OCI-LY3 (cell line): ENCODE results near the gene AHCYL2.

Experiments
- H2AFZ ChIP-seq: fragments of 200-600, 300-600 bp; shearing (Covaris generic); 2 replicates; pipeline ENCODE4 v1.6.0; 2014; ENCODE audit warnings: antibody characterized with exemption, low read depth, low read length
- H3K27ac ChIP-seq: fragments of 200-600, 300-600 bp; sonication (generic); 2 replicates; pipeline ENCODE4 v1.5.1; 2014; ENCODE audit warnings: mild to moderate bottlenecking, low read length, moderate library complexity, mixed read lengths
- H3K27me3 ChIP-seq: fragments of 200-600, 300-600 bp; sonication (generic); 2 replicates; pipeline ENCODE4 v1.6.1; 2014; ENCODE audit warnings: low read depth, low read length, mixed read lengths
- H3K36me3 ChIP-seq: fragments of 200-600, 300-600 bp; sonication (generic); replicated peaks from 2 replicates; pipeline ENCODE3; 2014; ENCODE audit warnings: low read depth, low read length, mixed read lengths
- H3K4me1 ChIP-seq: fragments of 300-600, 200-600 bp; sonication (generic); 2 replicates; pipeline ENCODE4 v1.6.1; 2014; ENCODE audit warnings: low read length, mixed read lengths
- H3K4me2 ChIP-seq: fragments of 200-600, 300-600 bp; sonication (generic); 2 replicates; pipeline ENCODE4 v1.6.1; 2014; ENCODE audit warnings: low read length, mixed read lengths
- H3K4me3 ChIP-seq: fragments of 300-600, 200-600 bp; sonication (generic); 2 replicates; pipeline ENCODE4 v1.5.1; 2014; ENCODE audit warnings: antibody characterized with exemption, mild to moderate bottlenecking, low read length, moderate library complexity
- H3K79me2 ChIP-seq: fragments of 300-600, 200-600 bp; shearing (Covaris generic); 2 replicates; pipeline ENCODE4 v1.6.1; 2014; ENCODE audit warnings: mild to moderate bottlenecking, low read length, mixed read lengths
- H3K9ac ChIP-seq: fragments of 300-600, 200-600 bp; shearing (Covaris generic); 2 replicates; pipeline ENCODE4 v1.6.0; 2014; ENCODE audit warnings: mild to moderate bottlenecking, low read length, moderate library complexity
- H3K9me3 ChIP-seq: fragments of 200-600, 300-600 bp; shearing (Covaris generic); 2 replicates; pipeline ENCODE4 v1.6.1; 2014; ENCODE audit warnings: low read length, mixed read lengths; ENCODE audit not compliant: insufficient read depth
- H4K20me1 ChIP-seq: fragments of 200-600, 300-600 bp; sonication (generic); 2 replicates; pipeline ENCODE4 v1.6.1; 2016; ENCODE audit warnings: low read length, mixed read lengths; ENCODE audit not compliant: insufficient read depth
- EZH2phosphoT487 ChIP-seq: fragments of 200-600 bp; shearing (Covaris generic); IDR thresholded peaks from 2 replicates; pipeline ENCODE4 v1.6.1; 2018; ENCODE audit warnings: antibody characterized with exemption, mixed run types, low read depth
- TF ChIP-seq, protein P1 (sequence below): fragments of 200-600, 300-600 bp; sonication (generic); IDR thresholded peaks from 2 replicates; pipeline ENCODE4 v1.5.1; 2014; ENCODE audit warnings: antibody characterized with exemption, low read length, low read depth

The AHCYL2 gene

DNA sequence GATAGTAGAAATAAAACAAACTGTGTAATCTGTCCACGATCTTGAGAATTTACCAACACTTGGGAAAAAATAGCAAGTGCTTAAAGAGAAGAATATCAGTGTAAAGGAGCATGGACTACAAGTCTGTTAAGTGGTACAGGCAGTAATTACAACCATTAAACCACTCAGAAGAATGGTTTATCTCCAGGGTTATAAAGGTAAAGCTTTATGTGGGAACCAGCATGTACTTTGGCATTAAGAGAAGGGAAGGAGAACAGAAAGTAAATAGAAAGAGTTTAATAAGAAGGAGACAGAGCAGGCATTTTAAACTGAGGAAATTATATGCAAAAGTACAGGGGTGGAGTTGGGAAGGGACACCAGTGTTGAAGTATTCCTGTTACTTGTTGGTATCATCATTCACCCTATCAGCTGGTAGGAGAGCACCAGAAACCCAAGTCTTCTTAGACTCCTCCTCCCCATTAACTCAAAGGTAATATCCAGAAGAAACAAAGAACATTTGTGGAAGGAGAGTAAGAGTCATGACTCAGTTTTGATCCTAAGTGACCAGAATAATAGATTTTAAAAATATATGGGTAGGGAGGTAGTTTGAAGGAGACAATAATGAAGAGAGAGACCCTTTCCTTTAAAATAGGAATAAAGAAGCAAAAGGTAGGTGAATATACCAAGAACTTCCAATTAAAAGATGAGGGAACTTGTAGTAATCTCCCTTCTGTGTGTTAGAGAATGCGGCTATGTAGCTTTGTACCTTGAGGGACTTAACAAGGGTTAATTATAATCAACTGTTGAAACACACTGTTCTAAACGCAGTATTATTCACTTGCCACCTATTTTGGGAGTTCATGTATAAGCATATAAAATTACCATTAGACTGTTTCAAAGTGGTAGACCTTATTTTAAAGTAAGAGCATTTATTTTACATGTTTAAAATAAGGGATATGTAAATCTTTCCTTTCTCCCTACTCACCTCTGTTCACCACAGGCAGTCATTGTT is 117.3 kb downstream of the AHCYL2 start:
- Histone ChIP-seq H3K9ac (no peak overlapping the region), H3K79me2 (no peaks in the 10 kb centered on the region), H3K9me3 (no peaks in the 10 kb centered on the region), H3K27me3 (no peaks in the 10 kb centered on the region), H3K4me1 (peaks cover 14% of the 10 kb centered on the region), H2AFZ (no peak overlapping the region), H4K20me1 (no peaks in the 10 kb centered on the region), H3K4me3 (no peak overlapping the region), H3K36me3 (no peaks in the 10 kb centered on the region), H3K4me2 (no peak overlapping the region), H3K27ac (no peak overlapping the region)
- no peak for TF ChIP-seq EZH2phosphoT487

DNA sequence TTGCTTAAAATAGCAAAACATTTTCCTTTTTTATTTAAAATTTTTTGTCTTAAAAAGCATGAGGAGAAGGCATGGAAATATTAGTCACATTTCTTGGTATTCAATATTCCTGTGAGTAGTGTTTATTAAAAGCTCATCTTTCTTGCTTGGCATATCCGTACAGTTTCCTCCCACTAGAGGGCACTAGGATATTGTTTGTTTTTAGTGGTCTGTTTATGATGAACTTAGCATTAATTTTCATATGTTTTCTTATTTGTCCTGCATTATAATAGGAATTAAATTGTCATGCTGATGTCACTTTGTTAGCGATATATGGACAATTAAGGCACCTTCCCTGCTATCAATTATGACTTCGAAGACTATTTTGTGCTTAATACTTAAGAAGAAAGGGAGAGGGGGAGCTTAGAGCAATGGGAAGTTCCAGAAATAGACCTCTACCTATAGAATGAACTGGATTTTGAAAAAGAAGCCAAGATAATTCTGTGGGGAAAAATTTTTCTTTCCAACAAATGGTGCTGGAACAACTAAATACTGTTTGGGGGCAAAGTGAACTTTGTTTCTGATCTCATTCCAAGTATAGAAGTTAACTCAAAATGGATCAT is 118.4 kb downstream of the AHCYL2 start:
- Histone ChIP-seq H3K4me1 (peaks cover 14% of the 10 kb centered on the region), H4K20me1 (no peaks in the 10 kb centered on the region), H3K4me2 (no peak overlapping the region), H3K9me3 (no peaks in the 10 kb centered on the region), H3K79me2 (no peaks in the 10 kb centered on the region), H2AFZ (no peak overlapping the region), H3K36me3 (no peaks in the 10 kb centered on the region), H3K27me3 (no peaks in the 10 kb centered on the region), H3K27ac (no peak overlapping the region), H3K9ac (no peak overlapping the region), H3K4me3 (no peak overlapping the region)
- TF ChIP-seq, protein P1, sequence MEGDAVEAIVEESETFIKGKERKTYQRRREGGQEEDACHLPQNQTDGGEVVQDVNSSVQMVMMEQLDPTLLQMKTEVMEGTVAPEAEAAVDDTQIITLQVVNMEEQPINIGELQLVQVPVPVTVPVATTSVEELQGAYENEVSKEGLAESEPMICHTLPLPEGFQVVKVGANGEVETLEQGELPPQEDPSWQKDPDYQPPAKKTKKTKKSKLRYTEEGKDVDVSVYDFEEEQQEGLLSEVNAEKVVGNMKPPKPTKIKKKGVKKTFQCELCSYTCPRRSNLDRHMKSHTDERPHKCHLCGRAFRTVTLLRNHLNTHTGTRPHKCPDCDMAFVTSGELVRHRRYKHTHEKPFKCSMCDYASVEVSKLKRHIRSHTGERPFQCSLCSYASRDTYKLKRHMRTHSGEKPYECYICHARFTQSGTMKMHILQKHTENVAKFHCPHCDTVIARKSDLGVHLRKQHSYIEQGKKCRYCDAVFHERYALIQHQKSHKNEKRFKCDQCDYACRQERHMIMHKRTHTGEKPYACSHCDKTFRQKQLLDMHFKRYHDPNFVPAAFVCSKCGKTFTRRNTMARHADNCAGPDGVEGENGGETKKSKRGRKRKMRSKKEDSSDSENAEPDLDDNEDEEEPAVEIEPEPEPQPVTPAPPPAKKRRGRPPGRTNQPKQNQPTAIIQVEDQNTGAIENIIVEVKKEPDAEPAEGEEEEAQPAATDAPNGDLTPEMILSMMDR, result peak; percentile 78
- no peak for TF ChIP-seq EZH2phosphoT487

DNA sequence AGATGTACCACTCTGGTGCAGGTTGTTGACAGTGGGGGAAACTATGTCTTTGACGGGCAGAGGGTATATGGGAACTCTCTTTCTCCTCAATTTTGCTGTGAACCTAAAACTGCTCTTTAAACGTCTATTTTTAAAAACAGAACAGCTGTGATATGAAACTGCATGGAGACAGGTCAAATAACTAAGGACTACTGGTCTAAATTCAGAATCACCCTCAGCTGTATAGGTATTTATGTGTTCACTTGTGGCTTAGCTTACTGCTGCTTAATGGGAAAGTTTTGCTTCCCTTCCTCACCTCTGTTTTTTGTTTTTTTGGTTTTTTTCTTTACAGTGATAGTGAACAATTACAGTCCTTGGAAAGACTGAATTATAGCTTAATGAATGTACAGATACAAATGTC is 122.5 kb downstream of the AHCYL2 start:
- no peak for TF ChIP-seq EZH2phosphoT487
- TF ChIP-seq, protein P1, result no peak

DNA sequence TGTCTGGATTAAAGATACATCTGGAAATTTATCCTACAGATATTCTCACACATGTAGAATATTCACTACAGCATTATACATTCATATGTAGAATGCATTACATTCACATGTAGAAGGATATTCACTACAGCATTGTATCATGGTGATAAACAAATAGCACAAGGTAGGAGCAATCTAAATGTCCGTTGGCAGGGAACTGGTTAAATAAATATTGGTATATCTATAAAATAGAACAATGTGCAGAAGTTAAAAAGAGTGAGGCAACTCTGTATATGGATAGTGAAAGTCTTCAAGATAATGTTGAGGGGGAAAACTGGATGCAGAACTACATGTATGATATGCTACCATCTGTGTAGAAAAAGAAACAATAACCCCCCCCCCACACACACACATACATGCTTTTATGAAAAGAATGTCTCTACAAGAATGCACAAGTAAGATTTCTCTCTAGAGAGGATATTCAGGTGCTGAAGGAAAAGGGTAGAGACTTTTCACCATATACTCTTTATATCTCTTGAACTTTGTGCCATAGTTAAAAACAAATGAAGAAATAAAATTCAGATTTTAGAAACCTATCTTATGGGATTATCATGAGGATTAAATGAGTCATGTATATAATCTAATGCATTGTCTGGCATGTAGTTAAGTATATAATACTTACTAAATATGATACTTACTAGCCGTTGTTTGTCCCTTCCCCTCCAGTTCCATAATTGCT is 123.4 kb downstream of the AHCYL2 start:
- Histone ChIP-seq H3K27me3 (no peaks in the 10 kb centered on the region), H3K36me3 (no peaks in the 10 kb centered on the region), H2AFZ (no peak overlapping the region), H3K4me1 (peaks cover 21% of the 10 kb centered on the region), H3K4me3 (no peak overlapping the region), H3K4me2 (no peak overlapping the region), H3K27ac (no peak overlapping the region), H4K20me1 (no peaks in the 10 kb centered on the region), H3K9ac (no peak overlapping the region), H3K9me3 (no peaks in the 10 kb centered on the region), H3K79me2 (no peaks in the 10 kb centered on the region)
- TF ChIP-seq EZH2phosphoT487, result no peak
- TF ChIP-seq, protein P1, result no peak

More for the DNA sequence above, 122.5 kb downstream of the AHCYL2 start:
- Histone ChIP-seq H3K9ac (no peak overlapping the region), H3K79me2 (no peaks in the 10 kb centered on the region), H3K4me3 (no peak overlapping the region), H3K27ac (no peak overlapping the region), H3K9me3 (no peaks in the 10 kb centered on the region), H4K20me1 (no peaks in the 10 kb centered on the region), H3K36me3 (no peaks in the 10 kb centered on the region), H3K4me2 (no peak overlapping the region), H3K27me3 (no peaks in the 10 kb centered on the region), H3K4me1 (peaks cover 21% of the 10 kb centered on the region), H2AFZ (no peak overlapping the region)
